Endodermal cell (in vitro differentiated cells): ENCODE results near the gene FOXA3. TPM values are rescaled to one million over a fixed set of nuclear protein-coding genes. Genes with fewer than 3 reads are reported as not detected.

Experiments
- DNase-seq: peaks from one replicate; pipeline ENCODE4 v3.0.0-alpha.2; 2017
- H3K27ac ChIP-seq: 2 replicates; pipeline ENCODE4 v1.5.1; 2013; ENCODE audit warnings: mild to moderate bottlenecking, low read depth, low read length, moderate library complexity
- H3K27me3 ChIP-seq: 2 replicates; pipeline ENCODE4 v1.6.1; 2013; ENCODE audit warnings: mild to moderate bottlenecking, low read length, moderate library complexity; ENCODE audit not compliant: insufficient read depth, control insufficient read depth, poor library complexity, severe bottlenecking
- H3K36me3 ChIP-seq: 2 replicates; pipeline ENCODE4 v1.7.0; 2013; ENCODE audit warnings: mild to moderate bottlenecking, low read length, moderate library complexity; ENCODE audit not compliant: control insufficient read depth, insufficient read depth
- H3K4me1 ChIP-seq: one replicate; pipeline ENCODE4 v1.7.0; 2013; ENCODE audit warnings: low read length; ENCODE audit not compliant: control insufficient read depth, insufficient read depth
- H3K4me3 ChIP-seq: 2 replicates; pipeline ENCODE4 v1.5.1; 2013; ENCODE audit warnings: mild to moderate bottlenecking, low read length, moderate library complexity
- H3K9ac ChIP-seq: 2 replicates; pipeline ENCODE4 v1.6.1; 2013; ENCODE audit warnings: mild to moderate bottlenecking, low read length, moderate library complexity; ENCODE audit not compliant: poor library complexity, severe bottlenecking; ENCODE audit errors: extremely low read depth
- H3K9me3 ChIP-seq: 2 replicates; pipeline ENCODE4 v1.6.1; 2013; ENCODE audit warnings: mild to moderate bottlenecking, low read length, moderate library complexity; ENCODE audit not compliant: control insufficient read depth
- H3K27ac Mint-ChIP-seq: 2 replicates; pipeline ENCODE4 v1.8.0; 2020; ENCODE audit warnings: mixed read lengths
- H3K27me3 Mint-ChIP-seq: 2 replicates; pipeline ENCODE4 v1.8.0; 2021; ENCODE audit warnings: mild to moderate bottlenecking, mixed read lengths; ENCODE audit not compliant: insufficient read depth
- H3K36me3 Mint-ChIP-seq: 2 replicates; pipeline ENCODE4 v1.8.0; 2020; ENCODE audit warnings: low read depth, mixed read lengths
- H3K4me1 Mint-ChIP-seq: 2 replicates; pipeline ENCODE4 v1.8.0; 2020; ENCODE audit warnings: mixed read lengths
- H3K4me3 Mint-ChIP-seq: 2 replicates; pipeline ENCODE4 v1.8.0; 2020; ENCODE audit warnings: mild to moderate bottlenecking, moderate library complexity, mixed read lengths
- H3K9me3 Mint-ChIP-seq: 2 replicates; pipeline ENCODE4 v1.8.0; 2020; ENCODE audit warnings: mild to moderate bottlenecking, mixed read lengths
- WGBS, 2 experiments: methylation state at CpG; one replicate each; pipeline versions ENCODE4 v1.1.5 to v1.1.7; 2013; ENCODE audit warnings: missing lambda C conversion rate in 2 of 2, mixed read lengths in 1 of 2; ENCODE audit not compliant: insufficient coverage in 1 of 2, insufficient read length in 1 of 2; 5-methylcytosine and 5-hydroxymethylcytosine counted together
- total RNA-seq, 2 donors: library from RNA; stranded (reverse); fragmentation: NEBNext Ultra II Directional in 1 of 2; extraction: Animal tissue kit (Norgen Biotek cat#: 25700) in 1 of 2; gene quantifications; 2 replicates in 1 of 2; 3 replicates in 1 of 2; pipeline ENCODE4 v1.2.1, GENCODE V29; 2021
- TF ChIP-seq, protein P1 (sequence below): fragments of 200-600 bp; sonication (generic); conservative IDR thresholded peaks from 2 replicates; pipeline ENCODE4 v1.5.0; 2021; ENCODE audit warnings: antibody characterized with exemption, mild to moderate bottlenecking

The FOXA3 gene
- total RNA-seq, 2 donors from 2014 or later = 54.2 to 58.1 TPM

DNA sequence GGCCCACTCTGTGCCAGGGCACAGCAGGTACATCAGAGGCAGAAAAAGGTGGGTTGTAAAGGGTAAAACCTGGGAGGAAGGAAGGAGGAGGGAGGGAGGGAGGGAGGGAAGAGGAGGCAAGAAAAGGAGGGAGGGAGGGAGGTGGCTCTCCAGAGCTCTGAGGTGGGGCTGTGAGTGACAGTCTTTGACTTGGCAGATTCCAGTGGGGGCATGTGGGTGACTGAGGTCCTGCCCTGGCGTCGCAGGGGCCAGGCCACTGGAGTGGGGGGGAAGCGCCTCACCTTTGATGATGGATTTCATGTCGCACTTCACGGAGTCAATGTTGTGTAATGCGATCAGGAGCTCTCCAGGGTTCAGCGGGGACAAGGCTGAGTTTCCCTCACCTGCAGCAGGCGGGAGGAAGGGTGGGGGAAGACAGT is 43.0 kb upstream of the FOXA3 start:
- peak overlapping the region; percentile 72 for H3K27ac Mint-ChIP-seq

DNA sequence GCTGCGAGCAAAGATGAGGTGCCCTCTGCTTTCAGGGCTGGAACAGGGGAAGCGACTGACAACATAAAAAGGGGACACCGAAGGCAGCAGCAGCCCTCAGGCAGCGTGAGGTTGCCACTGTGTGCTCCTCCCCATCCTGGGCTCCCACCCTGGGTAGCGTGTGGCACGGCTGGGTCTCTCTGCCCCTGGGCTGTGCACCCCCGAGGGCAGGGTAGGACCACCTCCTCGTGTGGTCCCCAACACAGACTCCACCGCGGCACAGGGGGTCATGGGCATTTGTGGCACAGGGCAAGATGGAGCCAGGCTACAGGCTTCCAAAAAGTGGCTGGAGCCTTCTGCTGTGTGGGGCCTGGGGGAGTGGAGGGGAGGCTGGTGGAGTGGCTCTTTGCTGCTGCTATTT is 42.6 kb upstream of the FOXA3 start:
- no peaks in the 10 kb centered on the region for H3K27me3 Mint-ChIP-seq
- H3K9me3 Mint-ChIP-seq = no peaks in the 10 kb centered on the region
- no peaks in the 10 kb centered on the region for H3K9me3 ChIP-seq
- H3K36me3 Mint-ChIP-seq = peaks cover 53% of the 10 kb centered on the region
- peaks cover 13% of the 10 kb centered on the region for H3K4me1 ChIP-seq
- H3K27ac ChIP-seq = no peak overlapping the region
- no peak overlapping the region for H3K4me3 Mint-ChIP-seq
- WGBS, 2 experiments = 75 to 84% methylated on average over 4 to 10 of the region's 10 CpGs
- DNase-seq = no peak
- H3K27me3 ChIP-seq = no peaks in the 10 kb centered on the region
- H3K9ac ChIP-seq = no peak overlapping the region
- H3K4me1 Mint-ChIP-seq = peaks cover 7% of the 10 kb centered on the region
- H3K36me3 ChIP-seq = peaks cover 59% of the 10 kb centered on the region
- no peak overlapping the region for H3K4me3 ChIP-seq
- H3K27ac Mint-ChIP-seq = peak overlapping the region; percentile 72
- TF ChIP-seq, protein P1, sequence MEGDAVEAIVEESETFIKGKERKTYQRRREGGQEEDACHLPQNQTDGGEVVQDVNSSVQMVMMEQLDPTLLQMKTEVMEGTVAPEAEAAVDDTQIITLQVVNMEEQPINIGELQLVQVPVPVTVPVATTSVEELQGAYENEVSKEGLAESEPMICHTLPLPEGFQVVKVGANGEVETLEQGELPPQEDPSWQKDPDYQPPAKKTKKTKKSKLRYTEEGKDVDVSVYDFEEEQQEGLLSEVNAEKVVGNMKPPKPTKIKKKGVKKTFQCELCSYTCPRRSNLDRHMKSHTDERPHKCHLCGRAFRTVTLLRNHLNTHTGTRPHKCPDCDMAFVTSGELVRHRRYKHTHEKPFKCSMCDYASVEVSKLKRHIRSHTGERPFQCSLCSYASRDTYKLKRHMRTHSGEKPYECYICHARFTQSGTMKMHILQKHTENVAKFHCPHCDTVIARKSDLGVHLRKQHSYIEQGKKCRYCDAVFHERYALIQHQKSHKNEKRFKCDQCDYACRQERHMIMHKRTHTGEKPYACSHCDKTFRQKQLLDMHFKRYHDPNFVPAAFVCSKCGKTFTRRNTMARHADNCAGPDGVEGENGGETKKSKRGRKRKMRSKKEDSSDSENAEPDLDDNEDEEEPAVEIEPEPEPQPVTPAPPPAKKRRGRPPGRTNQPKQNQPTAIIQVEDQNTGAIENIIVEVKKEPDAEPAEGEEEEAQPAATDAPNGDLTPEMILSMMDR = no peak

More for the DNA sequence above, 43.0 kb upstream of the FOXA3 start:
- H3K36me3 ChIP-seq = peaks cover 54% of the 10 kb centered on the region
- H3K4me3 ChIP-seq = no peak overlapping the region
- peak; percentile 42 for DNase-seq
- H3K27me3 ChIP-seq = no peaks in the 10 kb centered on the region
- TF ChIP-seq, protein P1 = no peak
- no peaks in the 10 kb centered on the region for H3K9me3 ChIP-seq
- H3K9ac ChIP-seq = no peak overlapping the region
- no peak overlapping the region for H3K27ac ChIP-seq
- H3K9me3 Mint-ChIP-seq = no peaks in the 10 kb centered on the region
- H3K36me3 Mint-ChIP-seq = peaks cover 49% of the 10 kb centered on the region
- peaks cover 7% of the 10 kb centered on the region for H3K4me1 Mint-ChIP-seq
- H3K27me3 Mint-ChIP-seq = no peaks in the 10 kb centered on the region
- no peak overlapping the region for H3K4me3 Mint-ChIP-seq
- peaks cover 15% of the 10 kb centered on the region for H3K4me1 ChIP-seq
- 94 to 98% methylated on average over 8 of the region's 8 CpGs for WGBS, 2 experiments

DNA sequence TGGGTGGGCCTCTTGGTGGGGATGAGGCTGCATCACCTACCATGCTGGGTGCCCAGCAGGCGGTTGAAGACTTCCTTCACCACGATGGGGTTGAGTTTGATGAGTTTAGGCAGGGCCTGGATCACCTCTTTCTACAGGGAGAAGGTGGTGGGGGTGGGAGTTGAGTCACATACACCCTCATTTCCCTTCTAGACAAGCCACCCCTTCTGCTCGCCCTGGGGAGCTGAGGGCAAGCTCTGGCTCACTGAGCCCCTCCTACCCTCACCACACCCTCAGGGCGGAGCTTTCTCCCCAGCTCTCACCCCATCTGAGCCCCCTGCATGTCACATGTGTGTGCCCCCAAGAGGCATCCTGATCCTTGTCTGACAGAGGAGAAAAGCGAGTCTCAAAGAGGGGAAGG is 41.4 kb upstream of the FOXA3 start:
- TF ChIP-seq, protein P1 = no peak

More for the DNA sequence above, 41.4 kb upstream of the FOXA3 start:
- Mint-ChIP-seq H3K9me3 (no peaks in the 10 kb centered on the region), H3K4me1 (no peaks in the 10 kb centered on the region), H3K36me3 (peaks cover 63% of the 10 kb centered on the region), H3K27me3 (no peaks in the 10 kb centered on the region), H3K4me3 (no peak overlapping the region), H3K27ac (no peak overlapping the region)
- no peak overlapping the region for H3K27ac ChIP-seq
- no peaks in the 10 kb centered on the region for H3K27me3 ChIP-seq
- H3K9ac ChIP-seq = no peak overlapping the region
- no peak for DNase-seq
- peaks cover 69% of the 10 kb centered on the region for H3K36me3 ChIP-seq
- WGBS, 2 experiments = 99 to 100% methylated on average over 1 to 5 of the region's 5 CpGs
- H3K4me3 ChIP-seq = no peak overlapping the region
- no peaks in the 10 kb centered on the region for H3K9me3 ChIP-seq
- peaks cover 4% of the 10 kb centered on the region for H3K4me1 ChIP-seq
